ENCODE data around the gene HIVEP2. TPM values are rescaled to one million over a fixed set of nuclear protein-coding genes. Genes with fewer than 3 reads are reported as not detected.

Gene HIVEP2
- total RNA-seq, 1 experiment from 2014 or later, result 4.2 TPM

DNA sequence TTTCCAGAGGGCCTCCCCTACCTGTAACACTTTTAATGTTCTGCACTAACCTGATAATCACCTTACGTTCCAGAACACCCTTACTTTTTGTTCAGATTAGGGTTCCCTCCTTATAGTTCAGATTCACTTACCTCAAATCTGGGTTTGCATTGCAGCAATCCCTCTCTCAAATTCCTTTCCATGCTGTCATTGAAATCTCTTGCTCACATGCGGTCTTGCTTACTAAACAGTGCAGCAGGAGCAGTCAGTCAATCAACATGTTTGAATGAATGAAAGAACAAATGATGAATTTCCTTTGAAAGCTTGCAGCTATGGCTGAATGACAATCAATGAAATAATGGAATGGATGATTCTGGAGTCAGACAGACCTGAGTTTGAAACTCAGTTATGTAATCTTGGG, 200.1 kb downstream of the HIVEP2 start:
- H3K9me3 Mint-ChIP-seq, result no peaks in the 10 kb centered on the region
- Histone ChIP-seq H3K18ac (ENCODE audit: insufficient read length, low read depth, low read length) (no peak overlapping the region), H2BK5ac (ENCODE audit: insufficient read length, low read length) (no peak overlapping the region), H3K4me2 (ENCODE audit: insufficient read depth, insufficient read length, low read length) (no peak overlapping the region), H3K79me2 (ENCODE audit: insufficient read depth, low read length) (no peaks in the 10 kb centered on the region), H3K14ac (ENCODE audit: insufficient read depth, low read length) (no peak overlapping the region), H3T11ph (ENCODE audit: low read length) (no peak overlapping the region), H4K91ac (ENCODE audit: insufficient read length, low read depth, low read length) (no peak overlapping the region), H3K27ac (ENCODE audit: insufficient read length, low read depth, low read length) (no peak overlapping the region), H2BK15ac (ENCODE audit: low read depth, low read length) (no peak overlapping the region), H3K56ac (ENCODE audit: insufficient read length, low read depth, low read length) (no peak overlapping the region), H3K79me1 (ENCODE audit: insufficient read depth, low read depth, low read length, poor library complexity, severe bottlenecking) (no peaks in the 10 kb centered on the region), H2BK120ac (ENCODE audit: low read depth, low read length, poor library complexity, severe bottlenecking) (no peak overlapping the region), H4K5ac (ENCODE audit: insufficient read length, low read depth, low read length) (no peak overlapping the region), H3K27me3 (ENCODE audit: insufficient read depth, low read length) (no peaks in the 10 kb centered on the region; the same call in 1 of the 2 replicates), H2BK20ac (ENCODE audit: low read depth, low read length, poor library complexity, severe bottlenecking) (no peak overlapping the region), H4K8ac (replicated peaks; ENCODE audit: insufficient read length, low read depth, low read length) (no peak overlapping the region), H2AFZ (ENCODE audit: low read length) (no peak overlapping the region), H3K23ac (ENCODE audit: insufficient read length, low read depth, low read length) (no peak overlapping the region), H3K9ac (ENCODE audit: extremely low read depth, insufficient read length, low read length) (no peak overlapping the region), H4K20me1 (ENCODE audit: control insufficient read depth, insufficient read depth, insufficient read length) (no peaks in the 10 kb centered on the region), H2AK5ac (ENCODE audit: insufficient read length, low read length) (no peak overlapping the region), H3K9me3 (ENCODE audit: control insufficient read depth, low read depth, low read length) (no peaks in the 10 kb centered on the region), H2BK12ac (ENCODE audit: insufficient read length, low read depth, low read length) (no peak overlapping the region), H3K4ac (ENCODE audit: low read depth, low read length) (no peak overlapping the region), H3K23me2 (ENCODE audit: insufficient read length, low read depth, low read length, poor library complexity, severe bottlenecking) (no peaks in the 10 kb centered on the region), H3K4me1 (ENCODE audit: insufficient read depth, low read length) (no peaks in the 10 kb centered on the region)
- no peaks in the 10 kb centered on the region for H3K27me3 Mint-ChIP-seq (ENCODE audit: low read depth)
- no CpG with 5 or more reads among the region's 2 CpGs for WGBS (ENCODE audit: extremely low coverage, insufficient read length, low lambda C conversion rate)
- TF ChIP-seq, protein P1, sequence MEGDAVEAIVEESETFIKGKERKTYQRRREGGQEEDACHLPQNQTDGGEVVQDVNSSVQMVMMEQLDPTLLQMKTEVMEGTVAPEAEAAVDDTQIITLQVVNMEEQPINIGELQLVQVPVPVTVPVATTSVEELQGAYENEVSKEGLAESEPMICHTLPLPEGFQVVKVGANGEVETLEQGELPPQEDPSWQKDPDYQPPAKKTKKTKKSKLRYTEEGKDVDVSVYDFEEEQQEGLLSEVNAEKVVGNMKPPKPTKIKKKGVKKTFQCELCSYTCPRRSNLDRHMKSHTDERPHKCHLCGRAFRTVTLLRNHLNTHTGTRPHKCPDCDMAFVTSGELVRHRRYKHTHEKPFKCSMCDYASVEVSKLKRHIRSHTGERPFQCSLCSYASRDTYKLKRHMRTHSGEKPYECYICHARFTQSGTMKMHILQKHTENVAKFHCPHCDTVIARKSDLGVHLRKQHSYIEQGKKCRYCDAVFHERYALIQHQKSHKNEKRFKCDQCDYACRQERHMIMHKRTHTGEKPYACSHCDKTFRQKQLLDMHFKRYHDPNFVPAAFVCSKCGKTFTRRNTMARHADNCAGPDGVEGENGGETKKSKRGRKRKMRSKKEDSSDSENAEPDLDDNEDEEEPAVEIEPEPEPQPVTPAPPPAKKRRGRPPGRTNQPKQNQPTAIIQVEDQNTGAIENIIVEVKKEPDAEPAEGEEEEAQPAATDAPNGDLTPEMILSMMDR (conservative IDR thresholded peaks at IDR 0.05), result no peak
- DNase-seq, result no peak
- no peak overlapping the region for H3K4me3 Mint-ChIP-seq
- no peak overlapping the region for H3K27ac Mint-ChIP-seq
- 0 out of 4 replicates have a peak, but pooled peaks cover 0 to 6% of the 10 kb centered on the region in 2 experiments for H3K4me1 Mint-ChIP-seq
- H3K36me3 Mint-ChIP-seq (ENCODE audit: insufficient read depth in 1 of 3, low read depth in 3 of 3), result no peaks in the 10 kb centered on the region
